HEK293 (cell line): ENCODE data around the gene ARHGAP26.
"Not testable (repeated sequence)": the region's sequence is repeated elsewhere in the genome, so short reads cannot be mapped to it uniquely, and the experiment has no call there.

ENCODE experiments used
- CTCF ChIA-PET: fragments of 350-600 bp; formaldehyde crosslinking; extraction: SDS; loops from one replicate; lab custom pipeline; 2021; ENCODE audit warnings: antibody characterized with exemption; lab: Yijun Ruan, JAX
- POLR2A ChIA-PET: fragments of 300-600 bp; formaldehyde crosslinking; extraction: SDS; loops from one replicate; lab custom pipeline; 2020; ENCODE audit warnings: antibody characterized with exemption, inconsistent platforms; lab: Yijun Ruan, JAX
- H3K27ac ChIP-seq: fragments of 200-500 bp; sonication (Bioruptor generic); 2 replicates; pipeline ENCODE4 v1.5.1; 2014; ENCODE audit warnings: low read depth, low read length, control low read depth, inconsistent platforms; ENCODE audit errors: extremely low read depth
- H3K36me3 ChIP-seq, 2 experiments: fragments of 200-500 bp in 1 of 2; sonication (Bioruptor generic) in 1 of 2; 1 replicate in 1 of 2; 2 replicates in 1 of 2; pipeline ENCODE4 v1.5.1; 2014 to 2017; ENCODE audit warnings: inconsistent platforms in 2 of 2, low read length in 2 of 2; ENCODE audit not compliant: control insufficient read depth in 2 of 2, insufficient read depth in 1 of 2
- H3K4me1 ChIP-seq: fragments of 200-500 bp; sonication (Bioruptor generic); 2 replicates; pipeline ENCODE4 v1.5.1; 2014; ENCODE audit warnings: mild to moderate bottlenecking, low read length, inconsistent platforms; ENCODE audit not compliant: control insufficient read depth, insufficient read depth
- H3K4me3 ChIP-seq: 2 replicates; pipeline ENCODE4 v1.5.1; 2011; ENCODE audit warnings: low read depth, mild to moderate bottlenecking, control low read depth, low read length, moderate library complexity
- H3K9me3 ChIP-seq: fragments of 200-500 bp; sonication (Bioruptor generic); 2 replicates; pipeline ENCODE4 v1.5.1; 2014; ENCODE audit warnings: low read depth, low read length, inconsistent platforms; ENCODE audit not compliant: control insufficient read depth, insufficient read depth
- EGR2 ChIP-seq: fragments of 450-650 bp; formaldehyde crosslinking; IDR thresholded peaks from 2 replicates; pipeline ENCODE4 v1.5.1; 2016; ENCODE audit warnings: low read depth, missing biosample characterization, missing genetic modification characterization
- GLI2 ChIP-seq: fragments of 450-650 bp; formaldehyde crosslinking; IDR thresholded peaks from 2 replicates; pipeline ENCODE4; 2017; ENCODE audit warnings: missing biosample characterization, missing genetic modification characterization, low read depth, borderline replicate concordance
- GLI4 ChIP-seq: fragments of 450-650 bp; formaldehyde crosslinking; IDR thresholded peaks from 2 replicates; pipeline ENCODE4 v1.5.1; 2016; ENCODE audit warnings: missing biosample characterization, missing genetic modification characterization
- KLF16 ChIP-seq: fragments of 450-650 bp; formaldehyde crosslinking; IDR thresholded peaks from 2 replicates; pipeline ENCODE4 v1.5.1; 2017; ENCODE audit warnings: missing biosample characterization, missing genetic modification characterization
- SALL2 ChIP-seq: fragments of 450-650 bp; formaldehyde crosslinking; IDR thresholded peaks from 2 replicates; pipeline ENCODE4 v1.5.0; 2017; ENCODE audit warnings: missing biosample characterization, mild to moderate bottlenecking, missing genetic modification characterization, borderline replicate concordance
- TCF7L2 ChIP-seq: IDR thresholded peaks from 2 replicates; pipeline ENCODE4 v1.6.1; 2011; ENCODE audit warnings: low read depth, mild to moderate bottlenecking, inconsistent platforms, low read length, moderate library complexity, borderline replicate concordance
- ZIC2 ChIP-seq: fragments of 450-650 bp; formaldehyde crosslinking; IDR thresholded peaks from 2 replicates; pipeline ENCODE4 v1.5.1; 2016; ENCODE audit warnings: missing biosample characterization, missing genetic modification characterization
- ZNF132 ChIP-seq: fragments of 450-650 bp; formaldehyde crosslinking; IDR thresholded peaks from 2 replicates; pipeline ENCODE4 v1.5.1; 2017; ENCODE audit warnings: missing biosample characterization, missing genetic modification characterization, borderline replicate concordance
- ZNF138 ChIP-seq: fragments of 450-650 bp; formaldehyde crosslinking; IDR thresholded peaks from 2 replicates; pipeline ENCODE4 v1.5.1; 2016; ENCODE audit warnings: missing biosample characterization, missing genetic modification characterization, borderline replicate concordance
- ZNF155 ChIP-seq: fragments of 450-650 bp; formaldehyde crosslinking; IDR thresholded peaks from 2 replicates; pipeline ENCODE4 v1.5.1; 2016; ENCODE audit warnings: missing biosample characterization, missing genetic modification characterization
- ZNF174 ChIP-seq: fragments of 450-650 bp; formaldehyde crosslinking; IDR thresholded peaks from 2 replicates; pipeline ENCODE4 v1.5.0; 2017; ENCODE audit warnings: missing biosample characterization, mild to moderate bottlenecking, missing genetic modification characterization
- ZNF239 ChIP-seq: fragments of 450-650 bp; formaldehyde crosslinking; IDR thresholded peaks from 2 replicates; pipeline ENCODE4 v1.5.1; 2016; ENCODE audit warnings: missing biosample characterization, missing genetic modification characterization
- ZNF311 ChIP-seq: fragments of 450-650 bp; formaldehyde crosslinking; IDR thresholded peaks from 2 replicates; pipeline ENCODE4 v1.5.1; 2017; ENCODE audit warnings: missing biosample characterization, missing genetic modification characterization, borderline replicate concordance
- ZNF514 ChIP-seq: fragments of 450-650 bp; formaldehyde crosslinking; IDR thresholded peaks from 2 replicates; pipeline ENCODE4 v1.5.1; 2016; ENCODE audit warnings: missing biosample characterization, missing genetic modification characterization
- ZNF560 ChIP-seq: fragments of 450-650 bp; formaldehyde crosslinking; IDR thresholded peaks from 2 replicates; pipeline ENCODE4 v1.5.1; 2017; ENCODE audit warnings: missing biosample characterization, missing genetic modification characterization, borderline replicate concordance
- ZNF670 ChIP-seq: fragments of 450-650 bp; formaldehyde crosslinking; IDR thresholded peaks from 2 replicates; pipeline ENCODE4 v1.5.1; 2016; ENCODE audit warnings: missing biosample characterization, missing genetic modification characterization, low read depth
- ZNF776 ChIP-seq: fragments of 450-650 bp; formaldehyde crosslinking; IDR thresholded peaks from 2 replicates; pipeline ENCODE4 v1.5.0; 2017; ENCODE audit warnings: missing biosample characterization, missing genetic modification characterization, borderline replicate concordance
- ZNF843 ChIP-seq: fragments of 450-650 bp; formaldehyde crosslinking; IDR thresholded peaks from 2 replicates; pipeline ENCODE4 v1.5.1; 2016; ENCODE audit warnings: missing biosample characterization, missing genetic modification characterization
- ZSCAN23 ChIP-seq: fragments of 450-650 bp; formaldehyde crosslinking; IDR thresholded peaks from 2 replicates; pipeline ENCODE4 v1.5.1; 2016; ENCODE audit warnings: missing biosample characterization, missing genetic modification characterization
- TF ChIP-seq, protein P1 (sequence below): fragments of 450-650 bp; formaldehyde crosslinking; conservative IDR thresholded peaks from 2 replicates; pipeline ENCODE4 v1.5.1; 2016; ENCODE audit warnings: low read depth, missing biosample characterization, missing genetic modification characterization
- TF ChIP-seq, protein P2 (sequence below): sonication (generic); formaldehyde crosslinking; IDR thresholded peaks from 2 replicates; pipeline ENCODE4 v1.8.1; 2022; ENCODE audit warnings: mild to moderate bottlenecking, moderate library complexity, missing genetic modification reagents

Gene ARHGAP26

GRCh38 chr5:142946547-142947426 is 176.6 kb downstream of the ARHGAP26 start:
- ChIA-PET CTCF (interaction anchor here (0.6 to 0.9 kb wide), 2 partner anchors 28 to 45 kb away, joined by 3 read pairs; no protein-coding TSS in a partner anchor), POLR2A (interaction anchor here (0.6 kb wide), 1 partner anchor 51 kb away, joined by 3 read pairs; no protein-coding TSS in a partner anchor)

DNA sequence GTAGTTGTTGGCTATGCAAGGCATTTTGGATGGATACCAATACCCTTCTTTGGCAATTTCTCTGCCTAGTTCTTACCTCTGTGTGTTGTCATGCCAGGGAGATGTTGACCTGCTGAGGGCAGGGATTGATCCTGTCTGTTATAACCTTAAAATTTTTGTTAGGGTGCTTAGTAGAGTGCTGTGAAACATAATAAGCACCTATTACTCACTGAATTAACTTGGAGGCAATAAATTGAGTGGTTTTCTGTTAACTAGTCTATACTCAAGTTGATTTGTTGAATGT is 177.2 kb downstream of the ARHGAP26 start:
- H3K36me3 ChIP-seq, result no peaks in the 10 kb centered on the region
- no peak overlapping the region for H3K27ac ChIP-seq
- H3K9me3 ChIP-seq, result no peaks in the 10 kb centered on the region
- CTCF ChIA-PET, result no interaction called here
- no peak overlapping the region for H3K4me3 ChIP-seq
- POLR2A ChIA-PET, result no interaction called here
- H3K4me1 ChIP-seq, result no peaks in the 10 kb centered on the region
- TF ChIP-seq ZNF239 (tag by site-specific recombination) (no peak), ZNF560 (tag by site-specific recombination) (no peak), EGR2 (tag by site-specific recombination) (no peak)

More at GRCh38 chr5:142946547-142947426, 176.6 kb downstream of the ARHGAP26 start:
- no peak for TF ChIP-seq TCF7L2
- no peak overlapping the region for H3K27ac ChIP-seq
- H3K36me3 ChIP-seq, result no peaks in the 10 kb centered on the region
- H3K4me1 ChIP-seq, result no peaks in the 10 kb centered on the region
- H3K4me3 ChIP-seq, result no peak overlapping the region
- H3K9me3 ChIP-seq, result no peaks in the 10 kb centered on the region

DNA sequence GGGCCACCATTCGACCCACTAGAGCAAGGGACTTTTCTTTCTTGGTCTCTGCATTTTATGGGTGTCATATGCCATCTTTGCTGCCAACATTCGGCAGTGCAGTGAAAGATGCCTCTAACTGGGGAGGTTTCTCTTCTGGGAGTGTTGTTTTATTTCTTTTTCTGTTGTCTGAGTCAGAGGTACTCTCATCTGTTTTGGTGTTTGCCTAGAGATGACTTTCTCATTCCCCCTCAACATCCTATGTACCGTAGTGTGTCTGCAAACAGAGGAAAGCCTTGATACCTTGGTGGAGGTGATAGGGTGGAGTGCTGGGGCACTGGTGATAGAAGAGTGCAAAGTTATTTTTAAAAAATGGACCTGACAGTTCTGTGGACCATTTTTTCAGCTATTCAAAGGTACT is 182.1 kb downstream of the ARHGAP26 start:
- CTCF ChIA-PET, result no interaction called here
- POLR2A ChIA-PET, result no interaction called here
- no peak overlapping the region for H3K4me3 ChIP-seq
- no peaks in the 10 kb centered on the region for H3K4me1 ChIP-seq
- H3K9me3 ChIP-seq, result no peaks in the 10 kb centered on the region
- no peaks in the 10 kb centered on the region for H3K36me3 ChIP-seq
- H3K27ac ChIP-seq, result no peak overlapping the region
- TF ChIP-seq ZNF138 (tag by site-specific recombination), result no peak
- TF ChIP-seq ZNF514 (tag by site-specific recombination), result no peak
- no peak for TF ChIP-seq ZNF311
- no peak for TF ChIP-seq ZNF843
- TF ChIP-seq GLI2, result no peak
- no peak for TF ChIP-seq ZNF132 (tag by site-specific recombination)
- TF ChIP-seq SALL2 (tag by site-specific recombination), result no peak

DNA sequence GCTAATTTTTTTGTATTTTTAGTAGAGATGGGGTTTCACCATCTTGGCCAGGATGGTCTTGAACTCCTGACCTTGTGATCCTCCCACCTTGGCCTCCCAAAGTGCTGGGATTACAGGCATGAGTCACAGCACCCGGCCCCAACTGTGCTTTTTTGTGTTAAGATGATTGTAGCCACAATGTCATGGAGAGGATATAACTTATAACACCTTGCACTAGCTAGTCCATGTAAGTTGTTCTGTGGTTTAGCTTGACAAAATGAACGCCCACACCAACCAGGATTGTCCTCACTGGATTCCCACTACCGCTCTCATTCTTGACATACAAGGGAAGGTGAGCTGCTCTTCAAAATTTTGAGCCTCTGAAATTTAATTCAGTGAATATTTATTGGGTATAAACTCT is 182.7 kb downstream of the ARHGAP26 start:
- H3K4me1 ChIP-seq, H3K4me3 ChIP-seq, CTCF ChIA-PET, POLR2A ChIA-PET, H3K27ac ChIP-seq, H3K9me3 ChIP-seq, H3K36me3 ChIP-seq: not testable (repeated sequence)

- POLR2A ChIA-PET, result no interaction called here
- no peaks in the 10 kb centered on the region for H3K36me3 ChIP-seq
- no peaks in the 10 kb centered on the region for H3K9me3 ChIP-seq
- H3K4me3 ChIP-seq, result no peak overlapping the region
- no peaks in the 10 kb centered on the region for H3K4me1 ChIP-seq
- H3K27ac ChIP-seq, result no peak overlapping the region
- CTCF ChIA-PET, result interaction anchor here (0.7 kb wide), 1 partner anchor 406 kb away, joined by 3 read pairs; no protein-coding TSS in a partner anchor
- no peak for TF ChIP-seq ZNF174 (tag by site-specific recombination)
- TF ChIP-seq, protein P1, sequence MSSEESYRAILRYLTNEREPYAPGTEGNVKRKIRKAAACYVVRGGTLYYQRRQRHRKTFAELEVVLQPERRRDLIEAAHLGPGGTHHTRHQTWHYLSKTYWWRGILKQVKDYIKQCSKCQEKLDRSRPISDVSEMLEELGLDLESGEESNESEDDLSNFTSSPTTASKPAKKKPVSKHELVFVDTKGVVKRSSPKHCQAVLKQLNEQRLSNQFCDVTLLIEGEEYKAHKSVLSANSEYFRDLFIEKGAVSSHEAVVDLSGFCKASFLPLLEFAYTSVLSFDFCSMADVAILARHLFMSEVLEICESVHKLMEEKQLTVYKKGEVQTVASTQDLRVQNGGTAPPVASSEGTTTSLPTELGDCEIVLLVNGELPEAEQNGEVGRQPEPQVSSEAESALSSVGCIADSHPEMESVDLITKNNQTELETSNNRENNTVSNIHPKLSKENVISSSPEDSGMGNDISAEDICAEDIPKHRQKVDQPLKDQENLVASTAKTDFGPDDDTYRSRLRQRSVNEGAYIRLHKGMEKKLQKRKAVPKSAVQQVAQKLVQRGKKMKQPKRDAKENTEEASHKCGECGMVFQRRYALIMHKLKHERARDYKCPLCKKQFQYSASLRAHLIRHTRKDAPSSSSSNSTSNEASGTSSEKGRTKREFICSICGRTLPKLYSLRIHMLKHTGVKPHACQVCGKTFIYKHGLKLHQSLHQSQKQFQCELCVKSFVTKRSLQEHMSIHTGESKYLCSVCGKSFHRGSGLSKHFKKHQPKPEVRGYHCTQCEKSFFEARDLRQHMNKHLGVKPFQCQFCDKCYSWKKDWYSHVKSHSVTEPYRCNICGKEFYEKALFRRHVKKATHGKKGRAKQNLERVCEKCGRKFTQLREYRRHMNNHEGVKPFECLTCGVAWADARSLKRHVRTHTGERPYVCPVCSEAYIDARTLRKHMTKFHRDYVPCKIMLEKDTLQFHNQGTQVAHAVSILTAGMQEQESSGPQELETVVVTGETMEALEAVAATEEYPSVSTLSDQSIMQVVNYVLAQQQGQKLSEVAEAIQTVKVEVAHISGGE (tag by site-specific recombination), result no peak
- no peak for TF ChIP-seq KLF16
- TF ChIP-seq ZNF670 (tag by site-specific recombination), result no peak
- TF ChIP-seq ZSCAN23 (tag by site-specific recombination), result no peak
- TF ChIP-seq, protein P2, sequence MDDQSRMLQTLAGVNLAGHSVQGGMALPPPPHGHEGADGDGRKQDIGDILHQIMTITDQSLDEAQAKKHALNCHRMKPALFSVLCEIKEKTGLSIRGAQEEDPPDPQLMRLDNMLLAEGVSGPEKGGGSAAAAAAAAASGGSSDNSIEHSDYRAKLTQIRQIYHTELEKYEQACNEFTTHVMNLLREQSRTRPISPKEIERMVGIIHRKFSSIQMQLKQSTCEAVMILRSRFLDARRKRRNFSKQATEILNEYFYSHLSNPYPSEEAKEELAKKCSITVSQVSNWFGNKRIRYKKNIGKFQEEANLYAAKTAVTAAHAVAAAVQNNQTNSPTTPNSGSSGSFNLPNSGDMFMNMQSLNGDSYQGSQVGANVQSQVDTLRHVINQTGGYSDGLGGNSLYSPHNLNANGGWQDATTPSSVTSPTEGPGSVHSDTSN (CRISPR knock-in tag), result no peak
- no peak for TF ChIP-seq ZIC2 (tag by site-specific recombination)
- no peak for TF ChIP-seq ZNF155
- TF ChIP-seq ZNF776 (tag by site-specific recombination), result no peak
- TF ChIP-seq GLI4, result no peak
Measured at GRCh38 chr5:142954455-142954854, 184.3 kb downstream of the ARHGAP26 start.
